Fibroblast of gingiva (primary cell): ENCODE data around the gene EFCAB6.
"Not testable (repeated sequence)": the region's sequence is repeated elsewhere in the genome, so short reads cannot be mapped to it uniquely, and the experiment has no call there.

ENCODE experiments used
- DNase-seq: peaks from one replicate; pipeline ENCODE4 v3.0.0-alpha.2; 2011; ENCODE audit warnings: low read depth

EFCAB6 gene

GRCh38 chr22:43706151-43706550 is 106.0 kb downstream of the EFCAB6 start:
- no peak for DNase-seq

- DNase-seq: no peak
Measured at GRCh38 chr22:43704051-43704450, 108.1 kb downstream of the EFCAB6 start.

- no peak for DNase-seq
Measured at GRCh38 chr22:43698403-43698802, 113.7 kb downstream of the EFCAB6 start.

- no peak for DNase-seq
Measured at GRCh38 chr22:43697894-43698293, 114.2 kb downstream of the EFCAB6 start.

- DNase-seq: no peak
Measured at GRCh38 chr22:43693249-43693648, 118.9 kb downstream of the EFCAB6 start.

- no peak for DNase-seq
Measured at GRCh38 chr22:43689356-43689755, 122.7 kb downstream of the EFCAB6 start.

- no peak for DNase-seq
Measured at GRCh38 chr22:43682851-43683250, 129.3 kb downstream of the EFCAB6 start.

- DNase-seq: no peak
Measured at GRCh38 chr22:43681731-43682360, 130.3 kb downstream of the EFCAB6 start.

GRCh38 chr22:43670513-43670912 is 141.6 kb downstream of the EFCAB6 start:
- DNase-seq: no peak

- no peak for DNase-seq
Measured at GRCh38 chr22:43669190-43669589, 142.9 kb downstream of the EFCAB6 start.

- DNase-seq: no peak
Measured at GRCh38 chr22:43667656-43668055, 144.4 kb downstream of the EFCAB6 start.

GRCh38 chr22:43666457-43666856 is 145.6 kb downstream of the EFCAB6 start:
- no peak for DNase-seq

- DNase-seq: no peak
Measured at GRCh38 chr22:43658823-43659222, 153.3 kb downstream of the EFCAB6 start.

- DNase-seq: not testable (repeated sequence)
Measured at GRCh38 chr22:43656581-43656980, 155.5 kb downstream of the EFCAB6 start.

- no peak for DNase-seq
Measured at GRCh38 chr22:43654271-43654670, 157.8 kb downstream of the EFCAB6 start.

GRCh38 chr22:43652845-43653244 is 159.3 kb downstream of the EFCAB6 start:
- no peak for DNase-seq

- no peak for DNase-seq
Measured at GRCh38 chr22:43643387-43643786, 168.7 kb downstream of the EFCAB6 start.

- DNase-seq: no peak
Measured at GRCh38 chr22:43642319-43643206, 169.5 kb downstream of the EFCAB6 start.

GRCh38 chr22:43639228-43639948 is 172.7 kb downstream of the EFCAB6 start:
- no peak for DNase-seq

GRCh38 chr22:43637275-43638260 is 174.5 kb downstream of the EFCAB6 start:
- DNase-seq: no peak

GRCh38 chr22:43636086-43636485 is 176.0 kb downstream of the EFCAB6 start:
- no peak for DNase-seq

- DNase-seq: no peak
Measured at GRCh38 chr22:43635101-43635500, 177.0 kb downstream of the EFCAB6 start.
